Mucosa of descending colon (tissue), 3 donors: ENCODE measurements around the gene WDR82. TPM values are rescaled to one million over a fixed set of nuclear protein-coding genes. Genes with fewer than 3 reads are reported as not detected.
A peak's percentile ranks its signal among the peaks of the same experiment; 100 is the strongest.
"Not testable (repeated sequence)": the region's sequence is repeated elsewhere in the genome, so short reads cannot be mapped to it uniquely, and the experiment has no call there.

ENCODE experiments used
- ATAC-seq: fragments of 200-7000 bp; cut with Tn5 transposase; one replicate; pipeline ENCODE4 v1.9.1; 2020; ENCODE audit warnings: mild to moderate bottlenecking, moderate library complexity
- DNase-seq, 3 donors: peaks; one replicate each; pipeline ENCODE4 v3.0.0-alpha.2; 2020
- H3K36me3 ChIP-seq: fragments of 200-600 bp; one replicate; pipeline ENCODE4 v1.8.0; 2021; ENCODE audit warnings: low read depth, mild to moderate bottlenecking
- H3K4me1 ChIP-seq: fragments of 200-600 bp; one replicate; pipeline ENCODE4 v1.8.0; 2021; ENCODE audit warnings: low read depth, mild to moderate bottlenecking
- H3K4me3 ChIP-seq: fragments of 200-600 bp; one replicate; pipeline ENCODE4 v1.8.0; 2021; ENCODE audit warnings: mild to moderate bottlenecking
- H3K9me3 ChIP-seq: fragments of 200-600 bp; one replicate; pipeline ENCODE4 v1.8.0; 2021; ENCODE audit warnings: mild to moderate bottlenecking
- intact Hi-C, 2 donors: fragments of 100-400 bp; cut with DNase I in 1 of 2; cut with micrococcal nuclease in 1 of 2; formaldehyde crosslinking; loops; one replicate each; pipeline versions ENCODE4 v1.11.0 to v1.11.1; 2022; cut with DNase I, micrococcal nuclease
- total RNA-seq, 3 donors: library from RNA; stranded (reverse); fragmentation: NEBNext Ultra II Directional in 2 of 3; extraction: Animal tissue kit (Norgen Biotek cat#: 25700) in 2 of 3; gene quantifications; one replicate each; pipeline versions ENCODE4 v1.2.1 to v1.2.4, GENCODE V29; 2021 to 2023
- TF ChIP-seq, protein P1 (sequence below): fragments of 200-600 bp; IDR thresholded peaks from one replicate; pipeline ENCODE4 v1.8.0; 2022; ENCODE audit warnings: antibody characterized with exemption, mild to moderate bottlenecking
- donor health status: DM: no; HTN: no; CAD: no; lungs with moderate emphysema.
- donor health status: DM: no; HTN: no; CAD: no.
- donor health status: DM: no; HTN: yes; CAD: no.

Gene WDR82
- total RNA-seq, 3 donors from 2014 or later = 55.8 to 83.1 (median 62.9) TPM

DNA sequence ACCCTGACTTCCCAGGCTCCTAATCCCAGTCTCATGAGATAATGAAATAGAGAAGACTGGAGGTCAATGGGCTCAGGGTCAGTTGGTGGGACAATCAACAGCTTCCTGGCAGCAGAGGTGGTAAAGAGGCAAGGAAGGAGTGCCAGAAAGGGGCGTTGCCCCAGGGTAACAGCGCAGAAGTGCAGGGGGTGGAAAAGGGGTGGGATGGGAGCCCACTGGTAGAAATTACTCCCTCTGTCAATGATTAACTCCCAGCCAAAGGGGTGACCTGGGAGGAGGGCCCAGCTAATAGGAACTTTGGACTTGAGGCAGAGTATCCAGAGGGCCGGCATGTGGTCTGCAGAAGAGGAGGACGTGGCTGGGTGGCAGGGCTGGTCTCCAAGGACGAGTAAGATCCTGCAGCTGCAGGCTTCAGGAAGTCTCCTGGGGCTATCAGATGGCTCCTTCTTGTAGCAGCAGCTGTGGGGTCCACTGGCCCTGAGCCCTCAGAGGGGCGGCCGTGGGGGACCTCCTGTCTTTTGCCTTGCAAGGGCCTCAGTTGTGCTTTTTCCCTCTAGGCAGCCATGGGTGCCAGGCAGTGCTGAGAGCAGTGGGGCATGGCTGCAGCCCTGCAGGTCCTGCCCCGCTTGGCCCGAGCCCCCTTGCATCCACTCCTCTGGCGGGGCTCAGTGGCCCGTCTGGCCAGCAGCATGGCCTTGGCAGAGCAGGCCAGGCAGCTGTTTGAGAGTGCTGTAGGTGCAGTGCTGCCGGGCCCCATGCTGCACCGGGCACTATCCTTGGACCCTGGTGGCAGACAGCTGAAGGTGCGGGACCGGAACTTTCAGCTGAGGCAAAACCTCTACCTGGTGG, 11.5 kb upstream of the WDR82 start:
- ATAC-seq = peak; percentile 69
- Histone ChIP-seq H3K4me3 (no peak overlapping the region), H3K36me3 (no peaks in the 10 kb centered on the region), H3K9me3 (no peaks in the 10 kb centered on the region), H3K4me1 (peaks cover 48% of the 10 kb centered on the region)
- DNase-seq = peak; percentile 78 to 88 (median 79)
- intact Hi-C loops = no loop called here
- TF ChIP-seq, protein P1, sequence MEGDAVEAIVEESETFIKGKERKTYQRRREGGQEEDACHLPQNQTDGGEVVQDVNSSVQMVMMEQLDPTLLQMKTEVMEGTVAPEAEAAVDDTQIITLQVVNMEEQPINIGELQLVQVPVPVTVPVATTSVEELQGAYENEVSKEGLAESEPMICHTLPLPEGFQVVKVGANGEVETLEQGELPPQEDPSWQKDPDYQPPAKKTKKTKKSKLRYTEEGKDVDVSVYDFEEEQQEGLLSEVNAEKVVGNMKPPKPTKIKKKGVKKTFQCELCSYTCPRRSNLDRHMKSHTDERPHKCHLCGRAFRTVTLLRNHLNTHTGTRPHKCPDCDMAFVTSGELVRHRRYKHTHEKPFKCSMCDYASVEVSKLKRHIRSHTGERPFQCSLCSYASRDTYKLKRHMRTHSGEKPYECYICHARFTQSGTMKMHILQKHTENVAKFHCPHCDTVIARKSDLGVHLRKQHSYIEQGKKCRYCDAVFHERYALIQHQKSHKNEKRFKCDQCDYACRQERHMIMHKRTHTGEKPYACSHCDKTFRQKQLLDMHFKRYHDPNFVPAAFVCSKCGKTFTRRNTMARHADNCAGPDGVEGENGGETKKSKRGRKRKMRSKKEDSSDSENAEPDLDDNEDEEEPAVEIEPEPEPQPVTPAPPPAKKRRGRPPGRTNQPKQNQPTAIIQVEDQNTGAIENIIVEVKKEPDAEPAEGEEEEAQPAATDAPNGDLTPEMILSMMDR = no peak

DNA sequence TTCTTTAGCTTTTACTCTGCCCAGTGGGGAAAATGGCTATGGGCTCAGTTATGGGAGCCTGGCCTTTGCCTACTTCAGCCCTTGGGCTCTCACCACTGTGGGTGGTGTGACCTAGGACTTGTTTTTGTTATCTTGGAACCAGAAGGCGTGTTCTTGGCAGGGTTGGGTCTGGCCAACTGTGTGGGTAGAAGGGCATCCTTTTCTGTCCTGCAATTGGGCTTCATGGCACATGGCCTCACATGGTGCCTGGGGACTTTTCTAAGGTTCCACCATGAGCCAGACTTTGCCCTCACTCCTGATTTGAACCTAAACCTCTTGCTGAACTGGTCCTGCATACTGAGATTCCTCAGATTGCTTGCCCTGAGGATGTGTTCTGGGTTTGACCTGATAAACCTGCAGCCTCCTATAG, 10.9 kb upstream of the WDR82 start:
- H3K4me3 ChIP-seq = no peak overlapping the region
- peaks cover 48% of the 10 kb centered on the region for H3K4me1 ChIP-seq
- H3K36me3 ChIP-seq = no peaks in the 10 kb centered on the region
- TF ChIP-seq, protein P1 = no peak
- peak; percentile 16 for ATAC-seq
- peak; percentile 50 to 57 (median 55) for DNase-seq
- intact Hi-C loops = no loop called here
- H3K9me3 ChIP-seq = no peaks in the 10 kb centered on the region

DNA sequence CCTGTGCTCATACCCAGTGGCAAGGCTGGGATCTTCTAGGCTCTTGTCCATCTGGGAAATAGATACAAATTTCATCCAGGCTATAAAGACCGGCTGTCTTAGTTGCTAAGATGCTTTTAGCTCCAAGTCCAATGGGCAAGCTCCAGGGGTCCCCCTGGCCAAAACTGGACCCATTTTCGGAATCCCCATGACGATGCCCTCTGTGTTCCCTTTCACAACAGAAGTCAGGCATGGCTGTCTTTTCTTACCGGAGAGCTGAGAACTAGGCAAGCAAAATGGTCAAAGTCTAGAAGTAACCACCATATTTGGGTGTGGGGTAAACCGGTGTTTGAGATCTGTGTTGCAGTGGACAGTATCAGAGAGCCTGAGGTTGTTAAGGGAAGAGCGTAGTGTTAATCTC, 10.2 kb upstream of the WDR82 start:
- Histone ChIP-seq H3K36me3 (no peaks in the 10 kb centered on the region), H3K4me3 (no peak overlapping the region)

DNA sequence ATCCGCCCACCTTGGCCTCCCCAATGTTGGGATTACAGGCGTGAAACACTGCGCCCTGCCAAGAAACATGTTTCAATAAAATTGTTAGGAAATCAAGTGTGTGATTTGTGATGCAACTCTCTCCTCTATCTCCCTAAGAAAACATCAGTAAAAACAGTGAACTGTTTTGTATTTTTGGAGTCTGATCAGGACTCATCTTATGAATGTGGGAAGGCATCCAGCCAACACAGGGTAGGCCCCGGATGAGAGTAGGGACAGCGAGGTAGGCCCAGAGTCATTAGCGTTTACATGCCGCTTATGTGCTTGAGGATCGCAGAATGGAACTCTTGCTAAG, 8.3 kb upstream of the WDR82 start:
- TF ChIP-seq, protein P1 = no peak
- H3K4me1 ChIP-seq = peaks cover 47% of the 10 kb centered on the region
- no peaks in the 10 kb centered on the region for H3K9me3 ChIP-seq
- no peak overlapping the region for H3K4me3 ChIP-seq
- intact Hi-C loops = no loop called here
- no peaks in the 10 kb centered on the region for H3K36me3 ChIP-seq
- ATAC-seq (no peak), DNase-seq (peak in 2 of 3 donors; percentile 28 to 54)

More for the DNA sequence above, 10.2 kb upstream of the WDR82 start:
- TF ChIP-seq, protein P1 = no peak
- ATAC-seq = no peak
- Histone ChIP-seq H3K4me1 (peaks cover 48% of the 10 kb centered on the region), H3K9me3 (no peaks in the 10 kb centered on the region)
- intact Hi-C loops = no loop called here
- peak in 2 of 3 donors; percentile 10 to 22 for DNase-seq

DNA sequence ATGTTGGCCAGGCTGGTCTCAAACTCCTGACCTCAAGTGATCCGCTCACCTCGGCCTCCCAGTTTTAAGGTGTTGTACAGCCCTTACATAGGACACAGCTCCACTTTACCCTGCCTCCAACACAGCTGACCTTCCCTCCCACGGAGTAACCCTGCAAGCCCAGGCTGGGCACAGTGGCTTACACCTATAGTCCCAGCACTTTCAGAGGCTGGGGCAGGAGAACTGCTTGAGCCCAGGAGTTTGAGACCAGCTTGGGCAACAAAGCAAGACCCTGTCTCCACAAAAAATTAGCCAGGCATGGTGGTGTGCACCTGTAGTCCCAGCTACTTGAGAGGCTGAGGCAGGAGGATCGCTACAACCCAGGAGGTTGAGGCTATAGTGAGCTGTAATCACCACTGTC, 5.6 kb upstream of the WDR82 start:
- H3K4me3 ChIP-seq, ATAC-seq, intact Hi-C loops, H3K36me3 ChIP-seq, H3K9me3 ChIP-seq: not testable (repeated sequence)
- peak in 1 of 3 donors; percentile 21 for DNase-seq
- peaks cover 24% of the 10 kb centered on the region for H3K4me1 ChIP-seq

DNA sequence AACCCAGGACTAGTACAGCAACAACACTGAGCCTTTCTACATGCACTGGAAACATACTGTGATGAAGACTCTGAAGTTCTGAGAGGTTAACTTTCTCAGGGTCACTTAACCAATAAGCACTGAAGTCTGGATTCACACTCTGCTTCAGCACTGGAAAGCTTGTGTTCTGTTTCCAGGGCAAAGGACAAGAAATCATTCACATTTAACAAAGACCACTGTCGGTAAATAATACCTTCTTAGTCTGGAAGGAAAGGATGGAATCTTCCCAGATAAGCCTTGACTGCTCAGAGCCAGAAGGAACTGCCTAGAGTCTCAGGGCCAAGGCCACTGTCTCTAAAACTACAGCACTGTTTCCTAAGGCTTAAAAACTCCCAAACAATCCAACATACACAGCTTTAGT, 4.9 kb upstream of the WDR82 start:
- peaks cover 16% of the 10 kb centered on the region for H3K4me1 ChIP-seq
- no peak for ATAC-seq
- no peak overlapping the region for H3K4me3 ChIP-seq
- TF ChIP-seq, protein P1 = no peak
- no peaks in the 10 kb centered on the region for H3K36me3 ChIP-seq
- H3K9me3 ChIP-seq = no peaks in the 10 kb centered on the region
- DNase-seq = no peak
- intact Hi-C loops = no loop called here
